ENCODE results near the gene PIRT.
"Not testable (repeated sequence)": the region's sequence is repeated elsewhere in the genome, so short reads cannot be mapped to it uniquely, and the experiment has no call there.

The PIRT gene

DNA sequence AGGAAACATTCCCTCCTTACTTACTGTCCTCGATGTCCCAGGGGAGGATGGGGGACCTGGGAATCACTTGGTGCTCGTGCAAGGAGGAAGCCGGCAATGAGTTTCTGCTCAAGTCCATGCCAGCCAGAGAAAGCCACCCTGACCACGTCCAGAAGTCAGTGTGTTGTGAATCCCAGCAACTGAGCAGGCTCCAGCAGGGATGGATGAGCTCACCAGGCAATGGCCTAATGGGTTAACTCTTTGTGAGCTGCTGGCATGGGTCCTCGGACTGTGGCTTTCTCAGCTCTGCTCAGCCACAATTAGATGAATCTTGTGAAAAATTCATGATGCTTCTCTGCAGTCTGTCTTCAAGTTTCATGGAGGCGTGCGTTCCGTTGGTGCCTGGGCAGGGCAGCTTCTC, at the start of gene PIRT:
PIRT (minus strand) TSS at position 167 of the 400 bp plus-strand sequence. CDS start 12,442 bp downstream, outside the sequence.
- DNase-seq (ENCODE audit: low read depth in 2 of 2), result no peak

DNA sequence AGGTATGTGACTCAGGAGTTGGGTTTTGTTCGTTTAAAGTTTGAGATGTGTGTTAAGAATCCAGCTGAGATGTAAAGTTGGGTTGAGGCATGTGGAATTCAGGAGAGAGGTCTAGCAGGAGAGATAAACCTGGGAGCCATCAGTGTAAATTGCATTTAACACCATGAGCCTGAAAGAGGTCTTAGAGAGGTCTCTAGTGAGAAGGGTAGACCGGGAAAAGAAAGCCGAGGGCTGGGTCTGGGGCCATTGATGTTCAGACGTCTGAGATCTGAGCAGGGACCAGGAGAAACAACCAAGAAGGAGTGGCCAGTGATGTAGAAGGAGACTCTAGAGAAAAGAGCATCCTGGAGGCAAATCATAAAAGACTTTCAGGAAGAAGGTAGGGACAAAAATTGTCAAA, 44.1 kb upstream of the PIRT start:
- no peak for DNase-seq (ENCODE audit: low read depth in 2 of 2)

GRCh38 chr17:10879190-10879836, 41.4 kb upstream of the PIRT start:
- DNase-seq (ENCODE audit: low read depth in 2 of 2), result no peak

DNA sequence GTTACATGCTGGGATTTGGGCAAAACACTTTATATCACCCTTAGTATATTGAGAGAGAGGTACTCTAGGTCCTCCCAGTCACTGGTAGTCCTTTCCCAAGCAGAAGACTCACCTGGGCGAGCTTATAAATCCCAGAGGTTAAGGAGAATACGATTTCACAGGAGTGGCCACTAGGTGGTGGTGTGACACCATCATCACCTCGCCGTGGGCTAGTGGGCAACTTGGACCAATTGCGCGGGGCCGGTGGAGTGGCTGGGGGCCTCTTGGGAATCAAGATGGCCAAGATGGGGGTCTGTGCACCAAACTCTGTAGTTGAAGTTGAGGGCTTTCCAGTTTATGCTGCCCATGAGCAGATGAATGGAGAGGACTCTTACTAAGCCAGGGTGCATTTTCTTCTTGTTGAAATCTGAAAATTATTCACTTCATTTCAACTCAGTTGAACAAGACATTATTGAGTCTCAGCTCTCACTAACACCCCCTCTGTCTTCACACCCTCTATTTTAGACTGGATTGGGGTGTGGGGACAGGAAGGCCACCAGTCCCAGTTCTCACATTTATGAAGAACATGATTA, 38.2 kb upstream of the PIRT start:
- peak in 1 of 2 donors; percentile 14 for DNase-seq (ENCODE audit: low read depth in 2 of 2)

GRCh38 chr17:10875430-10875851, 37.6 kb upstream of the PIRT start:
- no peak for DNase-seq (ENCODE audit: low read depth in 2 of 2)

DNA sequence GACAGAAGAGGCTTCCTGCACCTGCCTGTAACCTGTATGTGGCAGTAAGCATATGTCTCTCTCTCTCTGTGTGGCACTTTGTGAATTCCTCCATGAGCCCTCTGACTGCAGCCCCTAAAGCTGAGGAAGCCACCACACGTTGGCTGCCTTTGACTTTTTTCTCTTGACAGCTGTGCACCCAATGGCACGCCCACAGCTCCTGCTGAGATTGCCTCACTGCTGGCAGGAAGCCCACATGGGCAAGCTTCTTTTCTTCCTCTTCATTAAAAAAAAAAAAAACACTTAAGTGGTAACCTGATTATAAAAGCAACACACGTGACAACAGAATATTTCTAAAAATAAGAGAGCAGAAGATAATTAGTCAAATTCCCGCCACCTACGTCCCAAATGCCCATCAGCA, 34.0 kb upstream of the PIRT start:
- DNase-seq (ENCODE audit: low read depth in 2 of 2), result no peak

DNA sequence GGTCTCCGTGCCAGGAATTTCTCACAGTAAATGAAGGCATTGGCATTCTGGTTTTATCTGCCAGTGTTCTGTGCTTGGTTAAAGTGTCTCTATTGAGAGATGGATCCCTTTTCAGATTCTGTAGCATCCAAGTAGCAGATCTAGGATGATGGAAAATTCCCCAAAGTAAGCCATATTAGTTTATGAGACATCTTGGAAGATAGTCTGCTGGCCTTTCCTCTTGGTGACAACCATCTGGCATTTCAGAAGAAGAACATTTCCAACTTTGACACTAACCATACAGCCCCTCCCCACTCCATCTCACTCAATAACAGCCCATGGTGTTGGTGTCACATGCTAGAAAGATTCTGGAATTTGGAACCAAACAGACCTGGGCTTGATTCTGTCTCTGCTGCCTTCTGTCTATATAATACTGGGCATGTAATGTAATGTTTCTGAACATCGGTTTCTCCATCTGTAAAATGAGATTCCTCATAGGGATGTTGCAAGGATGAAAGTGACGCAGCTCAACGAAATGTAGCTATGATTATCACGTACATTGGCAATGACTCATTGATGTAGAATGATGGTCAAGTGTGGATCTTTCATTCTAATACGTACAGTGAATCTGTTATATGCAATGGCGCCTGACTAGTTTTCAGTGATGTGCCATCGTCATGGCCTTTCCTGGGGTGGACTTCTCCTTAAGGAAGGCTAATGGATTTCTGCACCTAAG, 32.6 kb upstream of the PIRT start:
- no peak for DNase-seq (ENCODE audit: low read depth in 2 of 2)

DNA sequence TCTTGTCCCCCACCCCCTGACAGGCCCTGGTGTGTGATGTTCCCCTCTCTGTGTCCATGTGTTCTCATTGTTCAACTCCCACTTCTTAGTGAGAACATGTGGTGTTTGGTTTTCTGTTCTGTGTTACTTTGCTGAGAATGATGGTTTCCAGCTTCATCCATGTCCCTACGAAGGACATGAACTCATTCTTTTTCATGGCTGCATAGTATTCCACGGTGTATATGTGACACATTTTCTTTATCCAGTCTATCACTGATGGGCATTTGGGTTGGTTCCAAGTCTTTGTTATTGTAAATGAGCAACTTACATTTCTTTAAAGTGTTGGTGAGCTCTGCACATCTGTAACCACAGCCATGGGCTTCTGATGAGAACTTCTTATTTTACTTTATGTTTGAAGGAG, 30.9 kb upstream of the PIRT start:
- DNase-seq (ENCODE audit: low read depth in 2 of 2), result not testable (repeated sequence)

GRCh38 chr17:10859051-10859450, 21.2 kb upstream of the PIRT start:
- no peak for DNase-seq (ENCODE audit: low read depth in 2 of 2)

DNA sequence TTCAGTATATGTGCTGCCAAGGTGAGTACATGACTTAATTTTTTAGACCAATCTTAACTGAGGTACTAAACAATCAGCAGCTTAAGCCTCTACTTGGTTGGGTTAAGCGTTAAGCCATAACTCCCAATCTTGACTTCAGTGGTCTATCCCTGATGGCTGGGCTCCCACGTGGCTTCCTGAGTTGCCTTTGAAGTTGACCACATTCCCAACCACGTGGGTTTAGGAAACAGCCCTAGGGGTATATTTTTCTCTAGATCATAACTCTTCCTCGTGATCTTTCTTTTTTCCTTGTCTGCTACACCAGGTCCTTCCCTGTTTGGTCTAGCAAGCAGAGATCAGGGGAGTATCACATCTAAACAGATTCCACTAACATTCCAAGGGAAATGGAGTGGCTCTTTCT, 20.1 kb upstream of the PIRT start:
- DNase-seq (ENCODE audit: low read depth in 2 of 2), result no peak

DNA sequence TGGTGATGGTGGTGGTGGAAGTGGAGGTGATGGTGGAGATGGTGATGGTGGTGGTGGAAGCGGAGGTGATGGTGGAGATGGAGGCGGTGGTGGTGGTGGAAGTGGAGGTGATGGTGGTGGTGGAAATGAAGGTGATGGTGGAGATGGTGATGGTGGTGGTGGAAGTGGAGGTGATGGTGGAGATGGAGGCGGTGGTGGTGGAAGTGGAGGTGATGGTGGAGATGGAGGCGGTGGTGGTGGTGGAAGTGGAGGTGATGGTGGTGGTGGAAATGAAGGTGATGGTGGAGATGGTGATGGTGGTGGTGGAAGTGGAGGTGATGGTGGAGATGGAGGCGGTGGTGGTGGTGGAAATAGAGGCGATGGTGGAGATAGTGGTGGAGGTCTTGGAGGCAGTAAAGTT, 8.7 kb upstream of the PIRT start:
- not testable (repeated sequence) for DNase-seq (ENCODE audit: low read depth in 2 of 2)

DNA sequence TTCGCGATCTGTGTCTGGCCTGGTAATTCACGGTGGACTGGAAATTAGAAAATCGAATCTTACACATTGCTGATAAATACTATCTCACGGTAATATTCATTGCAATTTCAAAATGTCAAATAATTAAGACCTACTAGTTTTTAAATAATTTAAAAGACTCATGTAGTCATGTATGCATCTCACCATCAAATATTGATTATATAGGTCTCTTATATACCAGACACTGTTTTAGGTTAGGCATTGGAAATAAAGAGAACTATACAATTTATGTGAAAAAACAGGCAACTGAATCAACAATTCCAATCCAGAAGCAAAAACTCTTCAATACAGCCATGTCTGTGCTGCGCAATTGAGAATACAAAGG, 7.5 kb upstream of the PIRT start:
- no peak for DNase-seq (ENCODE audit: low read depth in 2 of 2)

- DNase-seq (ENCODE audit: low read depth in 2 of 2), result peak; percentile 31 to 55
Measured at GRCh38 chr17:10844621-10845387, 6.9 kb upstream of the PIRT start.

GRCh38 chr17:10843811-10844210, 5.9 kb upstream of the PIRT start:
- DNase-seq (ENCODE audit: low read depth in 2 of 2), result no peak

DNA sequence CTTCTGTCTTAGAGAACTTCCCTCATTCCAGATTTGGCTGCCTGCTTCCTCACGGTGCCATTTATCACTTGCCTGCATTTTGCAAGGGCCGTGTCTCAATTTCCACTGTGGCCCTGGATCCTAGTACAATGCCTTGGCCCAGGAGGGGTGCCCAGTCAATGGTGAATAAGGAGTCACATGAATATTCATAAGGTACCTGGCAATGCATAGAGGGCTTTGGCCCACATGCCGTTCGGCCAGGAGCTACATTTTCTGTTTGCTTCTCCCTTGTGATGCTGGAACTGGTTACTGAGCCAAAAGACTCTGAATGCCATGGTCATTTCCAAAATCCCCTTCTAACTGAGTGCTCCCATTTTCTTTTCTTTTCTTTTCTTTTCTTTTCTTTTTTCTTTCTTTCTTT, 4.8 kb upstream of the PIRT start:
- no peak for DNase-seq (ENCODE audit: low read depth in 2 of 2)

DNA sequence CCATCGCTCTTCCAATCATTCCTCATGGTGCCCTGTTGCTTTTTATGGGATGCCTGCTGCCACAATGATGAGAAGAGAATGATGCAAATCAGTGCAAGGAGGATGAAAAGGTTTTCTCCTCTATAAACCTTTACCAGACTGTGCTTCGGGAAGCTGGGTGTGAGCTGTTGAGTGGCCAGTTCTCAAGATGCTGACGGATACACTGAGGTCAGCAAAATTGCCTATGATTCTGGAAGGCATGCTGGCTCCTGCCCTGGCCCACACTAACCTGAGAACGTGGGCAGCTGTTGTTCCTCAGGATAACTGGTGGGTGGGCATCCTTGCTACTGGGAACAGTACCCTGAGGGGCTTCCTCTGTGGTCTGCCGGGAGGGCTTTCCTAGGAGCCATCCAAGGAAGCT, 795 bp upstream of the PIRT start:
- no peak for DNase-seq (ENCODE audit: low read depth in 2 of 2)

DNA sequence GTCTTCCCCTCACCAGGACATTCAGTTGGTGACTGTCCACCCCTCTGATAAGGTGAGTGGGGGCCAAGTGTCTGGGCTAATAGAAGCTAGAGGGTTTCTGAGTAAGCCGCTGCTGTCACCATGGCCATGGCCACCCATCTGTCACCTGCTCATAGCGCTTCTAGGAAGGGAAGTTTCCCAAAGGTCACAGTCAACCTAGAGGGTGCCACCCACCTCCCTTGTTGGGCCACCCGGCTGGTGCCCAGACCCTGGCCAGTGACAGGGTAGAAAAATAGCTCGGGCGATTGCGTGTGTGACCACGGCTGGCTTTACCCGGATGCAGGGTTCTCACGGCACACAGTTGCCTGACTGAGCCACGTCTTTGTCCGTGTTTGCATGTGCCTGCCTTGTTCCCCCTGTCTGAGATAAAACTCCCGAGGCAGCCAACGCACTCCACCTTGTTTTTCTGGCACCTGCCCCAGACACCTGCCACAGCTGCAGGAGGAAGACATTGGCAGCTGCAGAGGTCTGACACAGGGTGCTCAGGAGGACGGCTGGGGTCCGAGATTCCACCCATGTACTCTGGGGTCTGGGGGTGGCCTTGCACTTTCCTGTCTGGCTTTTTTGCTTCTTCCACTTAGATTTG, 809 bp downstream of the PIRT start:
- DNase-seq (ENCODE audit: low read depth in 2 of 2), result no peak

GRCh38 chr17:10836145-10836544, 1.7 kb downstream of the PIRT start:
- no peak for DNase-seq (ENCODE audit: low read depth in 2 of 2)

- DNase-seq (ENCODE audit: low read depth in 2 of 2), result no peak
Measured at GRCh38 chr17:10831696-10832095, 6.2 kb downstream of the PIRT start.

DNA sequence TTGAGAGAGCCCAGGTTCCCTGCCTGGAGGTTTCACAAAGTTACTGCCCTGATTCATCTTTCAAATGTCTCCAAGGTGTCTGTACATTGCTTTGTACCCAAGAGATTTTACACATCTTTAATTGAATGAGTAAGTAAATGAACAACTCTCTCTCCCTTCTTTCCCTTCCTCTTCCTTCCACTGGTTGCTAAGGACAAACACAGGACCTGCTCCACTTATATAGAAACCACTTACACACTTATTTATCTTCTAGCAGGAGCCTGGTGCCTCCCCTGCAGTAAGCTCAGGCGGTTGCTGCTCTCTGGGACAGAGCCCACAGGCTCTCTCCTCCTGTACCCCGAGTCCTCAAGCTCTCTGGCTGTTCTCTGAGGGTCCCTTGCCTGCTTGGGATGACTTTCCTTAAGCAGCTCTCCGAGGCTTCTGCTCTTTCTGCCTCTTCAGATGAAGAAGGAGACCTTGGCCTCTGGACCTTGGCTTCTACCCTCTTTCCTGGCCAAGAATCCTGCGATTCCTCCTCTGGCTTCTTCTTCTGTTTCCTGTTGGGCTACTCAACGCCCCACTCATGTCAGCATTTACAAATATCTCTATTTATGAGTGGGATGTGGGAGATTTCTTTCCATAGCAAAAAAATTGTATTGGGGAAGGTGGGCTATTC, 9.9 kb downstream of the PIRT start:
- DNase-seq (ENCODE audit: low read depth in 2 of 2), result no peak

DNA sequence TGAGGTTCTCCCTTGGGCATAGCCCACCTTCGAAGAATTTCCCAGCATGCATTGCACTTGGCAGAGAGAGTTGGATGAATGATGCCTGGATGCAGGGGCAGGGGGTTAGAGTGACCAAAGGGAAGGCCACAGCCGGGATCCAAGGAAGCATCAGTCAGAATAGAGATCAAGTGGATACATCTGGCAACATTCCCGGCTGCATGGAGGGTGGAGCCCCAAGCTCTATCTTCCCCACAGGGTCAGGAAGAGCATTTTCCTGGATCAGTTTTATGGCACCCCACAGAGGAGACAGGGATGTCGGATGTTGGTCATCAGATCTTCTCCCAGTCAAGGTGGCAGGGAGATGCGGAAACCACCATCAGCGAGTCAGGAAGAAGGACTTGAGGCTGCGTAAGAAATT, 13.0 kb downstream of the PIRT start:
- no peak for DNase-seq (ENCODE audit: low read depth in 2 of 2)

DNA sequence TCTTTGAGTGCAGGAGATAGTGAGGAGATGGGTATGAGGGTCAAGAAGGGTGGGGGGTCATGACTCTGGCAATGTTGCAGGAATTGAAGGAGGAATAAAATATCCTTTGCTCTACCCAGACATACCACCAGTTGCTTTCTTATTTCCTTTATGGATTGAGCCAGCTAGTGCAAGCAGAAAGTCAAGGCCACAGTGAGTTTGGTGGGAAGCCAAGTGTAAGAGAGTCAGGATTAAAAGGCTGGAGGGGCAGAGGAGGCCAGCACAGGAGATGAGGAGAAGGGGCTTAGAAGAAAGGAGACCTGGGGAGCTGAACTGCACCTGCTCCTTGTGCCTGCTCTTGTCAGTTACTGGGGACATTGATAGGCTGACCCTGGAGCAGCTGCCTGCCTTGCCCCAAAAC, 16.1 kb downstream of the PIRT start:
- DNase-seq (ENCODE audit: low read depth in 2 of 2), result no peak

Data from stimulated activated CD8-positive, alpha-beta memory T cell treated with anti-CD3 and anti-CD28 coated beads, Interleukin-2, amount 100 ng/mL, for 48 hours (primary cell).